HEK293T (cell line): ENCODE data around the gene CTU1.

Experiments
- CTBP1 ChIP-seq: fragments of 450-650 bp; IDR thresholded peaks from 2 replicates; pipeline ENCODE4 v1.6.1; 2016; ENCODE audit warnings: borderline replicate concordance
- FOXM1 ChIP-seq: fragments of 450-650 bp; IDR thresholded peaks from 2 replicates; pipeline ENCODE4 v1.6.1; 2017; ENCODE audit warnings: mild to moderate bottlenecking, borderline replicate concordance
- HDGF ChIP-seq: fragments of 450-650 bp; IDR thresholded peaks from 2 replicates; pipeline ENCODE4 v1.6.1; 2017; ENCODE audit warnings: antibody characterized with exemption, borderline replicate concordance

GRCh38 chr19:51086153-51086850 lies 21.9 kb downstream of the CTU1 start:
- no peak for TF ChIP-seq FOXM1
- no peak for TF ChIP-seq HDGF
- TF ChIP-seq CTBP1: no peak
